Measurements from ENCODE around the gene FAM168B.

The FAM168B gene

GRCh38 chr2:131016826-131017741 lies 76.2 kb downstream of the FAM168B start:
- DNase-seq: no peak

GRCh38 chr2:131015764-131016163 lies 77.5 kb downstream of the FAM168B start:
- DNase-seq: no peak

GRCh38 chr2:131014141-131014540 lies 79.1 kb downstream of the FAM168B start:
- no peak for DNase-seq

GRCh38 chr2:131011486-131011885 lies 81.8 kb downstream of the FAM168B start:
- no peak for DNase-seq

GRCh38 chr2:131010566-131010965 lies 82.7 kb downstream of the FAM168B start:
- no peak for DNase-seq

GRCh38 chr2:131009713-131010475 lies 83.4 kb downstream of the FAM168B start:
- DNase-seq: no peak

GRCh38 chr2:131008967-131009366 lies 84.3 kb downstream of the FAM168B start:
- DNase-seq: no peak

- DNase-seq: no peak
Observed at GRCh38 chr2:131006561-131006960, 86.7 kb downstream of the FAM168B start.

- DNase-seq: no peak
Observed at GRCh38 chr2:131005216-131005935, 87.9 kb downstream of the FAM168B start.

- DNase-seq: no peak
Observed at GRCh38 chr2:131004446-131005209, 88.6 kb downstream of the FAM168B start.

- no peak for DNase-seq
Observed at GRCh38 chr2:130998561-130998960, 94.7 kb downstream of the FAM168B start.
